ENCODE results near the gene RGS6. TPM values are rescaled to one million over a fixed set of nuclear protein-coding genes. Genes with fewer than 3 reads are reported as not detected.

The RGS6 gene
- total RNA-seq, 1 donor from 2014 or later = not detected

DNA sequence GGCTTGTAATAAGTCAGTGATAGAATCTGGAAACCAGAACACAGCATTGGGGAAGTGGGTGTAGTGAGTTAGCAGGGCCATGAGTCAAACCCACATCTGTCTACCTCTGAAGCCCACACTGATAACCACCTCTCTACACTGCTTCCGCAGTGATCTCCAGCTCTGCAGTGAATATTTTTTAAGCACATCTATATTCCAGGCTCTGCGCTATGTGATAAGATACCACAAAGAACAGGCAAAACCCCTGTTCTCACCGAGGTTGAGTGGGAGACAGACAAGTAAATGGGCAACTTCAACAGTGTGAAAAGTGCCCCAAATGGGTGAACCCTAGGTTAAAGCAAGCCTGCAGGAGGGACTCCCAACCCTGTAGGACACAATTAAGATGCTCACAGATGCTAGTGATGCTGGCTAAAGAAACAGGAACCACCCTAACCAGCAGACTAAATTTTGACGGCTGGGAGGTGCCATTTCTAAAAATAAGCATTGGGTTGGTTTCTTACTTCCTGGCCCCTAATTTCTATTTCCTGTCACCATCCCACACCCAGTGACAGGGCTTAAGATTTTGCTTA is 586.7 kb downstream of the RGS6 start:
- no peaks in the 10 kb centered on the region for H3K27me3 ChIP-seq (ENCODE audit: control insufficient read depth, insufficient read depth, low read length)
- H3K4me3 ChIP-seq (ENCODE audit: low read depth, low read length) = no peak overlapping the region
- DNase-seq (ENCODE audit: low read depth) = no peak
- no peaks in the 10 kb centered on the region for H3K36me3 ChIP-seq (ENCODE audit: control insufficient read depth, insufficient read depth, low read length)
- no peak for TF ChIP-seq CTCF (IDR thresholded peaks at IDR 0.05; ENCODE audit: insufficient read depth, low read length, poor library complexity, severe bottlenecking)

- Histone ChIP-seq H3K27me3 (ENCODE audit: control insufficient read depth, insufficient read depth, low read length) (no peaks in the 10 kb centered on the region), H3K4me3 (ENCODE audit: low read depth, low read length) (no peak overlapping the region), H3K36me3 (ENCODE audit: control insufficient read depth, insufficient read depth, low read length) (no peaks in the 10 kb centered on the region)
- no peak for DNase-seq (ENCODE audit: low read depth)
- TF ChIP-seq CTCF (IDR thresholded peaks at IDR 0.05; ENCODE audit: insufficient read depth, low read length, poor library complexity, severe bottlenecking) = no peak
Measured at GRCh38 chr14:72519543-72519942, 587.3 kb downstream of the RGS6 start.

DNA sequence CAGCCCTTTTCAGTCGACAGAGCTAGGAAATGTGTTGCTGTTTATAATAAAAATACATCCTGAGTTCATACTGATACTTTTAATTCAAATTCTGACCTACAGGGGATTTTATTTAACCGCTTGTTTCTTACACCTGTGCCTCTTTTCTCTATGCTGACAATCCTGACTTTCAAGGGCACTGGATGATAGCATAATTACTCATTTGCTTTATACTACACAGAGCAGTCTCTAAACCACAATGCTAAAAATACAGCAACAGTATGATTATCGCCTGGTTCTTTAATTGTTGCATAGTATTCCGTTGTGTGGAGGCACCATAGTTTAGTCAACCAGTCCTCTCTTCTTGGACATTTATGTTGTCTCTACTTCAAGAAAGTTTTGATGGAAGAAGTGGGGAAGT is 588.8 kb downstream of the RGS6 start:
- Histone ChIP-seq H3K36me3 (ENCODE audit: control insufficient read depth, insufficient read depth, low read length) (no peaks in the 10 kb centered on the region), H3K27me3 (ENCODE audit: control insufficient read depth, insufficient read depth, low read length) (no peaks in the 10 kb centered on the region), H3K4me3 (ENCODE audit: low read depth, low read length) (no peak overlapping the region)
- no peak for TF ChIP-seq CTCF (IDR thresholded peaks at IDR 0.05; ENCODE audit: insufficient read depth, low read length, poor library complexity, severe bottlenecking)
- no peak for DNase-seq (ENCODE audit: low read depth)

DNA sequence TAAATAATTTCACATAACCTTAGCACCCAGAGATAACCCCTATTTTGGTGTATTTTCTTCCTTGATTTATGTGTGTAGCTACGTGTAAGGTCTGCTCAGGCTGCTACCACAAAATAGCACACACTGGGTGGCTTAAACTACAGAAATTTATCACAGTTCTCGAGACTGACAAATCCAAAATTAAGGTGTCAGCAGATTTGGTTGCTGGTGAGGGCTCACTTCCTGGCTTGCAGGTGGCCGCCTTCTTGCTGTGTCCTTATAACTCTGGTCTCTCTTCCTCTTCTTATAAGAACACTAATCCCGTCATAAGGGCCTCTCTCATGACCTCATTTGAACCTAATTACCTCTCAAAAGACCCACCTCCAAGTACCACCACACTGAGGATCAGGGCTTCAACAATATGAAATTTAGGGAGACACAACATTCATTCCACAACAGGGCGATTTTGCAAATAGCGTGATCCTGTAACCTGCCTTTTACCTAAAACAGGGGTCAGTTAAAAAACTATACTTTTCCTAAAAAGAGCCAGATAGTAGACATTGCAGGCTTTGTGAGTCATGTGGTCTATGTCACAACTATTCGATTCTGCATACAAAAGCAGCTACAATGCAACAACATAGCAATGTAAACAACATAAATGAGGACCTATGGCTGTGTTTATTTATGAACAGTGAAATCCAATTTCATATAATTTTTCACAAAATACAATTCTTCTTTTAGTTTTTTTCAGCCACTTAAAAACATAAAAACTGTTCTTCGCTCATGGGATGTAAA is 589.9 kb downstream of the RGS6 start:
- H3K27me3 ChIP-seq (ENCODE audit: control insufficient read depth, insufficient read depth, low read length) = no peaks in the 10 kb centered on the region
- no peaks in the 10 kb centered on the region for H3K36me3 ChIP-seq (ENCODE audit: control insufficient read depth, insufficient read depth, low read length)
- H3K4me3 ChIP-seq (ENCODE audit: low read depth, low read length) = no peak overlapping the region
- TF ChIP-seq CTCF (IDR thresholded peaks at IDR 0.05; ENCODE audit: insufficient read depth, low read length, poor library complexity, severe bottlenecking) = no peak
- DNase-seq (ENCODE audit: low read depth) = no peak

DNA sequence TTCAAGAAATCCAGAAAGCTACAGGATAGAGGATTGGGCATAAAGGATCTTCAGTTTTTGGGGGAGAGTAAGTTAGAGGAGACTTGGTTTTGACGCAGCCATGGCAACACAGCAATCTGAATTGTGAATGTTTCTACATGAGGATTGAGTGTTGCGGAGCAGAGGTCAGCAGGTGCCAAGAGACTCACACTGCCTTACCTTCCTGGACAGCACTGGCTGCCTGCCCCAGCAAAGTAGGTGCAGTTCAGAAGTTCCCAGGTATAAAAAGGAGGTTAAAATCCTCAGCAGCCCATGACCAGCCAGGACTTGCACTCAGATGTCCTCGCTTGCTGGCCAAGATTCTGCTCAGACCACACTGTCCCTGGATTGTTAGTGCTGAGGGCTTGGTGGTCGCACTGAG is 590.6 kb downstream of the RGS6 start:
- no peak for TF ChIP-seq CTCF (IDR thresholded peaks at IDR 0.05; ENCODE audit: insufficient read depth, low read length, poor library complexity, severe bottlenecking)

More for the DNA sequence above, 590.6 kb downstream of the RGS6 start:
- Histone ChIP-seq H3K36me3 (ENCODE audit: control insufficient read depth, insufficient read depth, low read length) (no peaks in the 10 kb centered on the region), H3K27me3 (ENCODE audit: control insufficient read depth, insufficient read depth, low read length) (no peaks in the 10 kb centered on the region), H3K4me3 (ENCODE audit: low read depth, low read length) (no peak overlapping the region)
- no peak for DNase-seq (ENCODE audit: low read depth)
